ENCODE measurements around the gene PODN. TPM values are rescaled to one million over a fixed set of nuclear protein-coding genes. Genes with fewer than 3 reads are reported as not detected.

The PODN gene
- total RNA-seq, 2 donors from 2014 or later, result 35.8 to 123 TPM

GRCh38 chr1:53020588-53020987 is 41.4 kb upstream of the PODN start:
- TF ChIP-seq POLR2A (IDR thresholded peaks at IDR 0.05), result no peak
- TF ChIP-seq CTCF (IDR thresholded peaks at IDR 0.05), result no peak
- 91 to 93% methylated on average over 5 of the region's 5 CpGs for WGBS, 2 donors

GRCh38 chr1:53022179-53022578 is 39.8 kb upstream of the PODN start:
- Histone ChIP-seq H3K9me3 (no peaks in the 10 kb centered on the region), H3K27ac (no peak overlapping the region), H3K4me3 (no peak overlapping the region), H3K27me3 (no peaks in the 10 kb centered on the region), H3K36me3 (replicated peaks in 1 of 2; ENCODE audit: insufficient read depth in 1 of 2, low read depth in 2 of 2) (no peaks in the 10 kb centered on the region), H3K4me1 (peaks cover 14% of the 10 kb centered on the region)
- intact Hi-C loops (cut with DNase I), result no loop called here
- WGBS, 2 donors, result 95 to 100% methylated on average over 1 of the region's 1 CpG
- ATAC-seq (no peak), DNase-seq (no peak)
- TF ChIP-seq POLR2A (IDR thresholded peaks at IDR 0.05) (no peak), CTCF (IDR thresholded peaks at IDR 0.05) (no peak)

More at GRCh38 chr1:53020588-53020987, 41.4 kb upstream of the PODN start:
- intact Hi-C loops (cut with DNase I), result no loop called here
- Histone ChIP-seq H3K27me3 (no peaks in the 10 kb centered on the region), H3K4me1 (peaks cover 24% of the 10 kb centered on the region), H3K36me3 (replicated peaks in 1 of 2; ENCODE audit: insufficient read depth in 1 of 2, low read depth in 2 of 2) (no peaks in the 10 kb centered on the region), H3K9me3 (no peaks in the 10 kb centered on the region), H3K4me3 (no peak overlapping the region), H3K27ac (no peak overlapping the region)
- DNase-seq, result no peak
- ATAC-seq, result no peak

GRCh38 chr1:53023546-53023945 is 38.5 kb upstream of the PODN start:
- no peaks in the 10 kb centered on the region for H3K27me3 ChIP-seq
- H3K4me1 ChIP-seq, result peaks cover 14% of the 10 kb centered on the region
- H3K4me3 ChIP-seq, result no peak overlapping the region
- H3K27ac ChIP-seq, result no peak overlapping the region
- H3K9me3 ChIP-seq, result no peaks in the 10 kb centered on the region
- no peaks in the 10 kb centered on the region for H3K36me3 ChIP-seq (replicated peaks in 1 of 2; ENCODE audit: insufficient read depth in 1 of 2, low read depth in 2 of 2)
- TF ChIP-seq CTCF (IDR thresholded peaks at IDR 0.05), result no peak
- no peak for TF ChIP-seq POLR2A (IDR thresholded peaks at IDR 0.05)
- ATAC-seq, result no peak
- DNase-seq, result no peak
- intact Hi-C loops (cut with DNase I), result no loop called here
- WGBS, 2 donors, result 80 to 89% methylated on average over 3 of the region's 3 CpGs

- no peaks in the 10 kb centered on the region for H3K36me3 ChIP-seq (replicated peaks in 1 of 2; ENCODE audit: insufficient read depth in 1 of 2, low read depth in 2 of 2)
- H3K4me3 ChIP-seq, result no peak overlapping the region
- no peak for ATAC-seq
- intact Hi-C loops (cut with DNase I), result no loop called here
- DNase-seq, result no peak
- no peaks in the 10 kb centered on the region for H3K9me3 ChIP-seq
- H3K4me1 ChIP-seq, result peaks cover 14% of the 10 kb centered on the region
- H3K27ac ChIP-seq, result no peak overlapping the region
- H3K27me3 ChIP-seq, result no peaks in the 10 kb centered on the region
- TF ChIP-seq CTCF (IDR thresholded peaks at IDR 0.05) (no peak), POLR2A (IDR thresholded peaks at IDR 0.05) (no peak)
These were observed 37.9 kb upstream of the PODN start for GRCh38 chr1:53024117-53024516.

GRCh38 chr1:53025034-53025768 is 36.8 kb upstream of the PODN start:
- H3K4me1 ChIP-seq, result peaks cover 14% of the 10 kb centered on the region
- no peaks in the 10 kb centered on the region for H3K9me3 ChIP-seq
- no peaks in the 10 kb centered on the region for H3K27me3 ChIP-seq
- WGBS, 2 donors, result 53 to 55% methylated on average over 2 of the region's 2 CpGs
- DNase-seq (peak in 3 of 4 donors; percentile 31 to 53 (median 37)), ATAC-seq (peak; percentile 55)
- no peak overlapping the region for H3K4me3 ChIP-seq
- peaks cover 0 to 3% of the 10 kb centered on the region in 2 donors for H3K36me3 ChIP-seq (replicated peaks in 1 of 2; ENCODE audit: insufficient read depth in 1 of 2, low read depth in 2 of 2)
- TF ChIP-seq POLR2A (IDR thresholded peaks at IDR 0.05) (no peak), CTCF (IDR thresholded peaks at IDR 0.05) (no peak)
- peak overlapping the region in 2 of 4 donors; percentile 8 to 9 for H3K27ac ChIP-seq
- intact Hi-C loops (cut with DNase I), result no loop called here

All from body of pancreas (tissue), 4 donors.